Smooth muscle cell (in vitro differentiated cells): ENCODE data around the gene SDHAF3. TPM values are rescaled to one million over a fixed set of nuclear protein-coding genes. Genes with fewer than 3 reads are reported as not detected.
A peak's percentile ranks its signal among the peaks of the same experiment; 100 is the strongest.
"Not testable (repeated sequence)": the region's sequence is repeated elsewhere in the genome, so short reads cannot be mapped to it uniquely, and the experiment has no call there.

Experiments used
- DNase-seq: peaks from one replicate; lab custom pipeline; 2025; ENCODE audit not compliant: unreplicated experiment; lab: John Stamatoyannopoulos, UW
- H2AFZ ChIP-seq: fragments of 200-600 bp; sonication (generic); 2 replicates; pipeline ENCODE4 v1.6.0; 2016; ENCODE audit warnings: antibody characterized with exemption, low read depth, mild to moderate bottlenecking
- H3F3A ChIP-seq: fragments of 200-600 bp; sonication (generic); 2 replicates; pipeline ENCODE4 v1.6.0; 2017; ENCODE audit warnings: antibody characterized with exemption, low read depth
- H3K27ac ChIP-seq: fragments of 200-600 bp; sonication (generic); 2 replicates; pipeline ENCODE4 v1.5.1; 2016; ENCODE audit warnings: low read depth, mild to moderate bottlenecking
- H3K27me3 ChIP-seq: fragments of 200-600 bp; sonication (generic); 2 replicates; pipeline ENCODE4 v1.6.1; 2016; ENCODE audit warnings: low read depth, mild to moderate bottlenecking
- H3K36me3 ChIP-seq: fragments of 200-600 bp; sonication (generic); 2 replicates; pipeline ENCODE4 v1.5.1; 2016; ENCODE audit warnings: low read depth
- H3K4me1 ChIP-seq: fragments of 200-600 bp; sonication (generic); 2 replicates; pipeline ENCODE4 v1.5.1; 2016; ENCODE audit warnings: low read depth
- H3K4me2 ChIP-seq: fragments of 200-600 bp; sonication (generic); 2 replicates; pipeline ENCODE4 v1.6.0; 2016; ENCODE audit warnings: mild to moderate bottlenecking
- H3K4me3 ChIP-seq: fragments of 200-600 bp; sonication (generic); 2 replicates; pipeline ENCODE4 v1.5.1; 2016; ENCODE audit warnings: mild to moderate bottlenecking
- H3K79me2 ChIP-seq: fragments of 200-600 bp; sonication (generic); 2 replicates; pipeline ENCODE4 v1.6.0; 2016; ENCODE audit warnings: low read depth, mild to moderate bottlenecking
- H3K9ac ChIP-seq: fragments of 200-600 bp; sonication (generic); 2 replicates; pipeline ENCODE4 v1.6.0; 2016; ENCODE audit warnings: low read depth
- H3K9me3 ChIP-seq: fragments of 200-600 bp; sonication (generic); replicated peaks from 2 replicates; pipeline ENCODE4 v1.5.1; 2016; ENCODE audit warnings: low read depth
- H4K20me1 ChIP-seq: fragments of 200-600 bp; sonication (generic); 2 replicates; pipeline ENCODE4 v1.6.0; 2016; ENCODE audit warnings: low read depth
- CTCF ChIP-seq: fragments of 200-600 bp; sonication (generic); IDR thresholded peaks from 2 replicates; pipeline ENCODE4 v1.5.1; 2017; ENCODE audit warnings: borderline replicate concordance, mild to moderate bottlenecking, antibody characterized with exemption; ENCODE audit not compliant: insufficient read depth, poor library complexity, severe bottlenecking
- WGBS: methylation state at CpG from one replicate; pipeline ENCODE4 v1.1.7; 2016; ENCODE audit warnings: low lambda C conversion rate; 5-methylcytosine and 5-hydroxymethylcytosine counted together
- polyA plus RNA-seq: library from polyadenylated mRNA; unstranded; fragments of >200 nt; fragmentation: Nextera tagmentation; extraction: Ambion mirVana; gene quantifications from 2 replicates; pipeline ENCODE4 v1.2.1, GENCODE V29; 2016
- total RNA-seq: library from RNA; depleted of rRNA; stranded (reverse); fragments of >200 nt; gene quantifications from 2 replicates; pipeline ENCODE4 v1.2.3, GENCODE V29; 2014

Gene SDHAF3
- total RNA-seq, result 15.6 and 25.6 TPM in 2 replicates
- polyA plus RNA-seq, result 28.5 and 29.1 TPM in 2 replicates

DNA sequence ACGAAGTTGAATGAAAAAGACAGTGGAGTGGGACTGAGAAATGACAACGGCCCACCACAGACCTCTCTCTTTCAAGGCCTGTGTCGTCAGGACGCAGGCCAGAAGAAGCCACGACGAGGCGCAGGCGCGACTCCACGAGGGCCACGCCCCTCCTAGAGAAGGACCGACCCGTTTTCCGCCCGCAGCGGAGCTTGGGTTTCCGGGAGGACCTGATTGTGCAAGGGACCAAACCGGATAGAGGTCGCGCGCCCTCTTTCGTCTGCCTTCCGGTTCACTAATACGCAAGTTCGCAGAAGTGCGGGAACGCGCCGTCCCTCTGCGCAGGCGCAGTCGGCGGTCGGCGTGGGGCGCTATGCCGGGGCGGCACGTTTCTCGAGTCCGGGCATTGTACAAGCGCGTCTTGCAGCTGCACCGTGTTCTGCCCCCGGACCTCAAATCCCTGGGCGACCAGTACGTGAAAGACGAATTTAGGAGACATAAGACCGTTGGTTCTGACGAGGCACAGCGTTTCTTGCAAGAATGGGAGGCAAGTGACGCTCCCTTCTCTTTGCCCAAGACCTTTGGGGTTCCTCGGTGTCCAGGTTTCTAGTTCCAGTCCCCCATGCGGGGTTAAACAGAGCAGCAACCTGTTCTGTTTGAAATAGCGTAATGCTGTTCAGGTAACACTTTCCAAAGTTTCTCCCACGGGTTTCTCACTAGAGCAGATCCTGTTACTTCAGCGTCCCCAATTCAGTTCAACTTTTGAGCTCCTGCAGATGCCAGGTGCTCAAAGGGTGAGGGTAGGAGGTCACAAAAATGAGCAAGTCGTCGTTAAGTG is at the start of gene SDHAF3:
TSS of gene SDHAF3 (plus strand) at position 327 of the 817 bp plus-strand sequence. CDS start at position 353, 26 bp downstream.
- Histone ChIP-seq H4K20me1 (no peaks in the 10 kb centered on the region), H3K36me3 (no peaks in the 10 kb centered on the region), H3K9ac (peak within 1 kb of the TSS; percentile 63), H2AFZ (peak within 1 kb of the TSS; percentile 99), H3K4me3 (peak within 1 kb of the TSS; percentile 80), H3K4me2 (peak within 1 kb of the TSS; percentile 99), H3K79me2 (peaks cover 31% of the 10 kb centered on the region), H3K4me1 (peaks cover 18% of the 10 kb centered on the region), H3K27ac (peak within 1 kb of the TSS; percentile 66), H3K9me3 (no peaks in the 10 kb centered on the region), H3F3A (peaks cover 9% of the 10 kb centered on the region), H3K27me3 (no peaks in the 10 kb centered on the region)
- TF ChIP-seq CTCF, result no peak
- WGBS, result 1% methylated on average over 59 of the region's 59 CpGs
- peak; percentile 92 for DNase-seq

DNA sequence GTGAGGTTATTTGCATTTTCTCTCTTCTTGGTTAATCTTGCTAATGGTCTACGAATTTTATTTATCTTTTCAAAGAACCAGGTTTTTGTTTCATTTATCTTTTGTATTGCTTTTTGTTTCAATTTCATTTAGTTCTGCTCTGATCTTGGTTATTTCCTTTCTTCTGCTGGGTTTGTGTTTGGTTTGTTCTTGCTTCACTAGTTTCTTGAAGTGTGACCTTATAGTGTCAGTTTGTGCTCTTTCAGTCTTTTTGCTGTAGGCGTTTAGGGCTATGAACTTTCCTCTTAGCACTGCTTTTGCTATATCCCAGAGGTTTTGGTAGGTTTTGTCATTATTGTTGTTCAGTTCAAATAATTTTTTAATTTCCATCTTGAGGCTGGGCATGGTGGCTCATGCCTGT is 45.5 kb upstream of the SDHAF3 start:
- WGBS, result 80% methylated on average over 2 of the region's 2 CpGs
- H3F3A ChIP-seq, H3K4me3 ChIP-seq, H3K79me2 ChIP-seq, H3K27ac ChIP-seq, DNase-seq, H3K36me3 ChIP-seq, H4K20me1 ChIP-seq, H3K4me2 ChIP-seq, H3K9ac ChIP-seq, H3K9me3 ChIP-seq, H3K4me1 ChIP-seq, H2AFZ ChIP-seq: not testable (repeated sequence)
- H3K27me3 ChIP-seq, result peaks cover 13% of the 10 kb centered on the region

GRCh38 chr7:97075928-97076327 is 41.6 kb upstream of the SDHAF3 start:
- Histone ChIP-seq H3K9ac (no peak overlapping the region), H4K20me1 (no peaks in the 10 kb centered on the region), H3K9me3 (no peaks in the 10 kb centered on the region), H3K36me3 (no peaks in the 10 kb centered on the region), H3K4me1 (no peaks in the 10 kb centered on the region), H3K4me3 (no peak overlapping the region), H3F3A (no peaks in the 10 kb centered on the region), H3K27ac (no peak overlapping the region), H3K4me2 (no peak overlapping the region), H3K27me3 (no peaks in the 10 kb centered on the region), H3K79me2 (no peaks in the 10 kb centered on the region), H2AFZ (no peak overlapping the region)
- no peak for TF ChIP-seq CTCF
- no peak for DNase-seq
- 83% methylated on average over 6 of the region's 7 CpGs for WGBS

DNA sequence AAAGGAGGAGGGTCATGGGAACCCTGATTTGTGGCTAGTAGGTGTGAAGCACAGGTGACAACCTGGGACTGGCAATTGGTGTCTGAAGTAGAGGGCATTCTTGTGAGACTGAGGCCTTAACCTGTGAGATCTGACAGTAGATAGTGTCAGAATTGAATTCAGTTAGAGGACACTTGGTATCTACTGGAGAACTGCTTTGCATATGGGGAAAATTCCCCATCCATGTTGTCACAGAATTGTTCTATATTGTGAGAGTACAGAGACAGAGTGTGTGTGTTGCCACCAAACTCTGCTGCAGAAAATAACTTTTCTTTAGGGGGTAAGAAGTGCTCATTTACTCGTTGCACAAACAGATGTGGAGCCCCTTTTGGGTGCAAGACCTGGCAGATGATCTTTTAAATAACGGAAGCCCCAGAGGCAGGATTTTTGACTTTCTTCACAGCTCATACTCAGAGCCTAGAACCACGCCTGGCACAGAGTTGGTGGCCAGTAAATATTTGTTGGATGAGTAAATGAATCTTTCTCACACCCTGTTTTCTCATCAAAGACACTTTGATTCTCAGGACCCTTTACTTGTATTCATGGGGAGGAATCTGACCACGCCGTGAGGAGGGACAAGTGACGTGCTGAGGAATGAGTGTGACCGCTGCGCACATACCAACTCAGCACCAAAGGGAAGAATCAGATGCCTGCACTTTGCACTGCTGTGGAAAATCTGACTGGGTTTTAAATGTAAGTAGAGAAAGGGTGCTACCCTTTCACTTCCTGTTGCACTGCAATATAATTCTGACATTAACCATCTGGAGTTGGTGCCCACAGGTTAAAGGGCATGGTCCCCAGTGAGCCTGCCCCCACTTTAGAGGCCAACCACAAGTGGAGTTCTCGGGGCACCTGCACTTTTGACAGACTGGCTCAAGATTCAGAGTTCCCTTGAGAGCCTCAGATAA is 39.2 kb upstream of the SDHAF3 start:
- Histone ChIP-seq H3K9ac (no peak overlapping the region), H3K4me3 (no peak overlapping the region), H3F3A (no peaks in the 10 kb centered on the region), H3K27ac (no peak overlapping the region), H3K79me2 (no peaks in the 10 kb centered on the region), H2AFZ (no peak overlapping the region), H3K36me3 (no peaks in the 10 kb centered on the region), H3K4me1 (peaks cover 11% of the 10 kb centered on the region), H3K27me3 (no peaks in the 10 kb centered on the region), H3K9me3 (no peaks in the 10 kb centered on the region), H4K20me1 (no peaks in the 10 kb centered on the region), H3K4me2 (no peak overlapping the region)
- WGBS, result 88% methylated on average over 9 of the region's 9 CpGs
- no peak for DNase-seq
- TF ChIP-seq CTCF, result no peak
